ENCODE measurements around the gene ROPN1L. TPM values are rescaled to one million over a fixed set of nuclear protein-coding genes. Genes with fewer than 3 reads are reported as not detected.

ROPN1L gene
- total and polyA plus RNA-seq, 4 donors, result 12.0 to 34.8 (median 27.2) TPM

DNA sequence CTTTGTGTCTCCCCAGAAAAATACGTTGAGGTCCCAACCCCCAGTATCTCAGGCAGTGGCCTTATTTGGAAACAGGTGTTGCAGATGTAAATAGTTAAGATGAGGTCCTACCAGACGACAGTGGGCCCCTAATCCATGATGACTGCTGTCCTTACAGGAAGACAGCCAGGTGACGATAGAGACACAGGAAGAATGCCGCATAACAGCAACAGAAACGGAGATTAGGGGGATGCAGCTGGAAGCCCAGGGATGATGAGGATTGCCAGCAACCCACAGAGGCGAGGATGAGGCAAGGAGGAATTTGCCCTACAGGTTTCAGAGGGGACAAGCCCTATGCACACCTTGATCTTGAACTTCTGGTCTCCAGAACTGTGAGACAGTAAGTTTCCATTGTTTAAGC lies 46.5 kb downstream of the ROPN1L start:
- Histone ChIP-seq H3K4me1 (ENCODE audit: control insufficient read depth in 5 of 5, insufficient read depth in 5 of 5, low read length in 5 of 5) (peaks cover 0 to 17% (median 0%) of the 10 kb centered on the region in 5 donors), H3K4me3 (no peak overlapping the region), H3K9ac (ENCODE audit: insufficient read depth in 1 of 2, low read length in 2 of 2) (no peak overlapping the region), H3K36me3 (ENCODE audit: control insufficient read depth in 4 of 4, insufficient read depth in 4 of 4, low read length in 4 of 4) (no peaks in the 10 kb centered on the region), H3K27me3 (ENCODE audit: control insufficient read depth in 3 of 3, insufficient read depth in 3 of 3, low read length in 2 of 3) (no peaks in the 10 kb centered on the region), H3K9me3 (ENCODE audit: control insufficient read depth in 4 of 4, insufficient read depth in 3 of 4, low read length in 3 of 4) (no peaks in the 10 kb centered on the region), H3K27ac (ENCODE audit: low read depth in 1 of 2, low read length in 1 of 2) (no peak overlapping the region)
- DNase-seq (no peak), ATAC-seq (ENCODE audit: insufficient read depth, low FRiP score) (no peak)
- 80 to 85% methylated on average over 6 of the region's 6 CpGs for WGBS, 2 donors
- TF ChIP-seq, protein P1, sequence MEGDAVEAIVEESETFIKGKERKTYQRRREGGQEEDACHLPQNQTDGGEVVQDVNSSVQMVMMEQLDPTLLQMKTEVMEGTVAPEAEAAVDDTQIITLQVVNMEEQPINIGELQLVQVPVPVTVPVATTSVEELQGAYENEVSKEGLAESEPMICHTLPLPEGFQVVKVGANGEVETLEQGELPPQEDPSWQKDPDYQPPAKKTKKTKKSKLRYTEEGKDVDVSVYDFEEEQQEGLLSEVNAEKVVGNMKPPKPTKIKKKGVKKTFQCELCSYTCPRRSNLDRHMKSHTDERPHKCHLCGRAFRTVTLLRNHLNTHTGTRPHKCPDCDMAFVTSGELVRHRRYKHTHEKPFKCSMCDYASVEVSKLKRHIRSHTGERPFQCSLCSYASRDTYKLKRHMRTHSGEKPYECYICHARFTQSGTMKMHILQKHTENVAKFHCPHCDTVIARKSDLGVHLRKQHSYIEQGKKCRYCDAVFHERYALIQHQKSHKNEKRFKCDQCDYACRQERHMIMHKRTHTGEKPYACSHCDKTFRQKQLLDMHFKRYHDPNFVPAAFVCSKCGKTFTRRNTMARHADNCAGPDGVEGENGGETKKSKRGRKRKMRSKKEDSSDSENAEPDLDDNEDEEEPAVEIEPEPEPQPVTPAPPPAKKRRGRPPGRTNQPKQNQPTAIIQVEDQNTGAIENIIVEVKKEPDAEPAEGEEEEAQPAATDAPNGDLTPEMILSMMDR (IDR thresholded peaks at IDR 0.05; ENCODE audit: control extremely low read depth, extremely low read depth), result no peak

DNA sequence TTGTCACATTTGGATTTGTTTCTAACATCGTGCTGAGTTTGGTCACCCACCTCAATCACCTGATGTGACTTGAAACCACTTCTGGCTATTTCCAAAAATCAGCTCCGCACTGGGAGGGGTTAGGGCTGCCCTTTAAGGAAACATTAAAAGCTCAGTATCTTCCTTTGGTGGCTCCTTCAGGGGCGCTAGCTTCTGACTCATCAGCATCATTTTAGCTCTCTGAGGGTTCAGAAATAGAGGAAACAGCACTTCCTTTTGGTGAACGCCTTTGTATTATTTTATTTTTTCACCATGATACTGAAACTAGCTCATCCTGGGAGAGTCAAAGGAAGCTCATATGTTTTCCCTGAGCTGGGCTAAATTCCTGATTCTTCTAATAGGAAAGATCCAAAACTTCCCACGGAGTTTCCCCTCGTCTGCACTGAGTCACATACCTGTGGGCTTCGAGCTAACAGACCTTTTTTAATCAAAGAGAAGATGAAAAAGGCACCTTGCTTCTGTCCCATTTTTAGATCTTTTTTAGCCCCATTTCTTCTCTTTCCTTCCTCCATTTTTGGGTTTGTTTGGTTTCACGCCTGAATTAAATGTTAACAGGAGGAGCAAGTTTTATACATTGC lies 48.2 kb downstream of the ROPN1L start:
- 24 to 38% methylated on average over 8 of the region's 8 CpGs for WGBS, 2 donors
- TF ChIP-seq, protein P1 (IDR thresholded peaks at IDR 0.05; ENCODE audit: control extremely low read depth, extremely low read depth), result no peak
- Histone ChIP-seq H3K9me3 (ENCODE audit: control insufficient read depth in 4 of 4, insufficient read depth in 3 of 4, low read length in 3 of 4) (peaks cover 0 to 2% (median 0%) of the 10 kb centered on the region in 4 donors), H3K27me3 (ENCODE audit: control insufficient read depth in 3 of 3, insufficient read depth in 3 of 3, low read length in 2 of 3) (no peaks in the 10 kb centered on the region), H3K4me3 (no peak overlapping the region), H3K4me1 (ENCODE audit: control insufficient read depth in 5 of 5, insufficient read depth in 5 of 5, low read length in 5 of 5) (peaks cover 0 to 17% (median 0%) of the 10 kb centered on the region in 5 donors), H3K36me3 (ENCODE audit: control insufficient read depth in 4 of 4, insufficient read depth in 4 of 4, low read length in 4 of 4) (no peaks in the 10 kb centered on the region), H3K9ac (ENCODE audit: insufficient read depth in 1 of 2, low read length in 2 of 2) (no peak overlapping the region), H3K27ac (ENCODE audit: low read depth in 1 of 2, low read length in 1 of 2) (no peak overlapping the region)
- ATAC-seq (ENCODE audit: insufficient read depth, low FRiP score) (peak; percentile 29), DNase-seq (no peak)

DNA sequence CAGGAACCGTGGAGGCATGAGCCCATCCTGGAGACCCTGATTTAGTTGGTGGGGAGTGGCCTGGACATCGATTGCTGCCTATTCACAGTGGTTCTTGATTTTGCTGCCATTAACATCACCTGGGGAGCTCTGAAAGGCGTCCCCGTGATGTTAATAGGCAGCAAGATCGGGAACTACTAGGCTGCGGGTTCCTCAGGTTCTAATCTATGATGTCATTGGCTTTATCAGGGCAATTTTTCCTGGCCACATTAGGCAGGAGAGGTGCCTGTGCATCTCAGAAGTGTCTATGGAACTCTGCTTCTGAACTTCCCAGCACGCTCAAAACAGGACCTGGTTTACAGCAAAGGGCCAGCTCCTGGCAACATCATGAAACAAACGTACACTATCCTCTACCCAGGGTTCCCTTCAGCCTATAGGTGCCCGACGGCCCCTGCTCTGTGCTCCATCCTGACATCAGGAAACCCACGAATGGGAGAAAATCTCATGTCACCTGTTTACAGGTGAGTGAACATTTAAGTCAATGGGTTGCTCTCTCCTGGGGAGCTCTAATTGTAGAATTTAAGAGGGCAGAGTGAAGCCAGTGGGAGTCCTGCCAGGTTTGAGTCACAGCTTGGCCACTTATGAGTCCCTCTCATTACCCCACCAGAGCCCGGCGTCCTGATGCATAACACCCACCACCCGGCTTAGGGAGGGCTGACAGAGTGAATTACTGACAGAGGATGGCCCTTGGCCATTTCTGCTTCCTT lies 49.4 kb downstream of the ROPN1L start:
- ATAC-seq (ENCODE audit: insufficient read depth, low FRiP score) (no peak), DNase-seq (no peak)
- H3K4me3 ChIP-seq, result no peak overlapping the region
- 86 to 88% methylated on average over 14 of the region's 14 CpGs for WGBS, 2 donors
- no peaks in the 10 kb centered on the region for H3K27me3 ChIP-seq (ENCODE audit: control insufficient read depth in 3 of 3, insufficient read depth in 3 of 3, low read length in 2 of 3)
- H3K4me1 ChIP-seq (ENCODE audit: control insufficient read depth in 5 of 5, insufficient read depth in 5 of 5, low read length in 5 of 5), result peaks cover 0 to 10% (median 0%) of the 10 kb centered on the region in 5 donors
- H3K9me3 ChIP-seq (ENCODE audit: control insufficient read depth in 4 of 4, insufficient read depth in 3 of 4, low read length in 3 of 4), result peaks cover 0 to 2% (median 0%) of the 10 kb centered on the region in 4 donors
- TF ChIP-seq, protein P1 (IDR thresholded peaks at IDR 0.05; ENCODE audit: control extremely low read depth, extremely low read depth), result no peak
- no peaks in the 10 kb centered on the region for H3K36me3 ChIP-seq (ENCODE audit: control insufficient read depth in 4 of 4, insufficient read depth in 4 of 4, low read length in 4 of 4)
- H3K9ac ChIP-seq (ENCODE audit: insufficient read depth in 1 of 2, low read length in 2 of 2), result no peak overlapping the region
- no peak overlapping the region for H3K27ac ChIP-seq (ENCODE audit: low read depth in 1 of 2, low read length in 1 of 2)
